GM12878 (cell line): ENCODE data around the gene GTF2F2. TPM values are rescaled to one million over a fixed set of nuclear protein-coding genes. Genes with fewer than 3 reads are reported as not detected.

Source experiments
- EED ChIP-seq: sonication (generic); IDR thresholded peaks from 2 replicates; pipeline ENCODE4 v1.6.1; 2016; ENCODE audit warnings: antibody characterized with exemption, low read depth
- EP300 ChIP-seq, 2 experiments: fragments of 150-350 bp in 1 of 2; IDR thresholded peaks; 2 replicates each; pipeline ENCODE4 v1.6.1; 2011 to 2012; ENCODE audit warnings: low read depth in 2 of 2, low read length in 2 of 2, borderline replicate concordance in 1 of 2, improper control_type of control experiment in 1 of 2, inconsistent platforms in 1 of 2; ENCODE audit not compliant: control insufficient read depth in 1 of 2
- KAT2A ChIP-seq: conservative IDR thresholded peaks from 2 replicates; pipeline ENCODE4 v1.6.1; 2011; ENCODE audit warnings: low read depth, low read length; ENCODE audit not compliant: control insufficient read depth
- KLF5 ChIP-seq: fragments of 450-650 bp; IDR thresholded peaks from 2 replicates; pipeline ENCODE4 v1.6.1; 2014; ENCODE audit warnings: mild to moderate bottlenecking; ENCODE audit not compliant: partially characterized antibody
- MEF2B ChIP-seq: fragments of 450-650 bp; IDR thresholded peaks from 2 replicates; pipeline ENCODE4 v1.6.1; 2018; ENCODE audit warnings: mild to moderate bottlenecking, moderate library complexity; ENCODE audit not compliant: partially characterized antibody, poor library complexity, severe bottlenecking
- NR2C1 ChIP-seq: fragments of 450-650 bp; IDR thresholded peaks from 2 replicates; pipeline ENCODE4 v1.6.1; 2017; ENCODE audit warnings: antibody characterized with exemption, mild to moderate bottlenecking, moderate library complexity
- POLR2AphosphoS5 ChIP-seq: IDR thresholded peaks from 2 replicates; pipeline ENCODE4 v1.6.1; 2011; ENCODE audit warnings: mild to moderate bottlenecking, low read length, inconsistent platforms
- SIN3A ChIP-seq: IDR thresholded peaks from 2 replicates; pipeline ENCODE4 v1.6.1; 2012; ENCODE audit warnings: low read depth, low read length, improper control_type of control experiment
- SP1 ChIP-seq: IDR thresholded peaks from one replicate; pipeline ENCODE4 v1.6.1; 2011; ENCODE audit warnings: low read depth, low read length
- SPI1 ChIP-seq: IDR thresholded peaks from 2 replicates; pipeline ENCODE4 v1.6.1; 2011; ENCODE audit warnings: low read depth, mild to moderate bottlenecking, low read length, moderate library complexity, borderline replicate concordance; ENCODE audit not compliant: insufficient read depth
- SREBF1 ChIP-seq: IDR thresholded peaks from 2 replicates; pipeline ENCODE4 v1.6.1; 2012; ENCODE audit warnings: mild to moderate bottlenecking, low read length
- TARDBP ChIP-seq: IDR thresholded peaks from 2 replicates; pipeline ENCODE4 v1.6.1; 2016; ENCODE audit warnings: borderline replicate concordance
- ZBED1 ChIP-seq: IDR thresholded peaks from 2 replicates; pipeline ENCODE4 v1.6.1; 2016; ENCODE audit warnings: borderline replicate concordance
- ZNF274 ChIP-seq: IDR thresholded peaks from one replicate; pipeline ENCODE4 v1.8.0; 2011; ENCODE audit not compliant: insufficient read length, insufficient read depth
- polyA plus RNA-seq, 11 experiments: library from polyadenylated mRNA; depleted of rRNA in 4 of 11; unstranded in 6 of 11; stranded (reverse) in 5 of 11; fragments of >200 nt; fragmentation: Nextera tagmentation in 4 of 11; fragmentation: Illumina TruSeq in 1 of 11; extraction: Ambion mirVana in 4 of 11; extraction: Trizol in 1 of 11; gene quantifications; 1 replicate in 1 of 11; 2 replicates in 10 of 11; pipeline versions ENCODE4 v1.2.1 to v1.2.3, GENCODE V29; 2011 to 2016; ENCODE audit warnings: inconsistent platforms in 2 of 11, missing spikeins in 2 of 11, low read depth in 1 of 11
- total RNA-seq, 4 experiments: library from RNA; depleted of rRNA in 3 of 4; stranded (reverse); fragments of >200 nt in 3 of 4; fragmentation: Illumina TruSeq in 1 of 4; extraction: Trizol in 1 of 4; gene quantifications; 2 replicates each; pipeline versions ENCODE4 v1.2.1 to v1.2.3, GENCODE V29; 2013 to 2021
- TF ChIP-seq, protein P1 (sequence below): IDR thresholded peaks from 2 replicates; pipeline ENCODE4 v1.6.1; 2012; ENCODE audit warnings: low read depth, low read length, improper control_type of control experiment
- TF ChIP-seq, protein P2 (sequence below), 3 experiments: IDR thresholded peaks in 2 of 3; conservative IDR thresholded peaks in 1 of 3; 2 replicates each; pipeline ENCODE4 v1.5.1; 2011; ENCODE audit warnings: low read depth in 3 of 3, low read length in 3 of 3, mild to moderate bottlenecking in 3 of 3, control low read depth in 2 of 3, moderate library complexity in 2 of 3, inconsistent platforms in 1 of 3, mixed read lengths in 1 of 3; ENCODE audit not compliant: control insufficient read depth in 2 of 3, insufficient read depth in 1 of 3; ENCODE audit errors: extremely low read depth in 1 of 3
- TF ChIP-seq, protein P3 (sequence below): fragments of 450-650 bp; IDR thresholded peaks from 2 replicates; pipeline ENCODE4 v1.6.1; 2018; ENCODE audit warnings: borderline replicate concordance, mild to moderate bottlenecking; ENCODE audit not compliant: partially characterized antibody
- TF ChIP-seq, protein P4 (sequence below): fragments of 450-650 bp; formaldehyde crosslinking; IDR thresholded peaks from 2 replicates; pipeline ENCODE4 v1.5.0; 2022; ENCODE audit warnings: mild to moderate bottlenecking, missing genetic modification characterization
- TF ChIP-seq, protein P5 (sequence below): fragments of 450-650 bp; IDR thresholded peaks from 2 replicates; pipeline ENCODE4 v1.6.1; 2017; ENCODE audit warnings: low read depth, mild to moderate bottlenecking, moderate library complexity

The GTF2F2 gene
- total and polyA plus RNA-seq, 10 of the 15 experiments (the other 5 are each of a cell fraction or from before 2014, with no cell fraction given) = 14.5 to 30.8 (median 22.6) TPM

DNA sequence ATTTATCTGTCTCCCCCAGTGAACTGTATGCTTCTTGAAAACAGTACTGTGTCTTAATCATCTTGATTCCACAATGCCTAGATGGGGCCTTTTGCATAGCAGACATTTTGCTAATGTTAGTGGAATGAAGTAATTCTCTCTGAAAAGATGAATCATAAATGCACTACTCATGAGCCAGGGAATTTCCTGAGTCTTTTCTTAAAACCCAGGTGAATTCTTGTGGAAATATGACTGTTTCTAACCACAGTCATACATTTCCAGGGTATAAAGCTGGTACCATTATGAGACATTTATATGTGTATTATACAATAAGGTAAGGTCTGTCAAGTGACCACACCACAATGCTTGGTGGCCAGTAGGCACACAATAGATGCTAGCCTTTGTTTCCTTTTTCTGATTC lies 86.0 kb downstream of the GTF2F2 start (continued):
- no peak for TF ChIP-seq MEF2B
- TF ChIP-seq EED = peak; percentile 70
- no peak for TF ChIP-seq NR2C1
- TF ChIP-seq, protein P1, sequence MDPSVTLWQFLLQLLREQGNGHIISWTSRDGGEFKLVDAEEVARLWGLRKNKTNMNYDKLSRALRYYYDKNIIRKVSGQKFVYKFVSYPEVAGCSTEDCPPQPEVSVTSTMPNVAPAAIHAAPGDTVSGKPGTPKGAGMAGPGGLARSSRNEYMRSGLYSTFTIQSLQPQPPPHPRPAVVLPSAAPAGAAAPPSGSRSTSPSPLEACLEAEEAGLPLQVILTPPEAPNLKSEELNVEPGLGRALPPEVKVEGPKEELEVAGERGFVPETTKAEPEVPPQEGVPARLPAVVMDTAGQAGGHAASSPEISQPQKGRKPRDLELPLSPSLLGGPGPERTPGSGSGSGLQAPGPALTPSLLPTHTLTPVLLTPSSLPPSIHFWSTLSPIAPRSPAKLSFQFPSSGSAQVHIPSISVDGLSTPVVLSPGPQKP = no peak
- TF ChIP-seq KAT2A = no peak
- no peak for TF ChIP-seq SREBF1
- TF ChIP-seq SP1 = no peak
- no peak for TF ChIP-seq KLF5
- TF ChIP-seq SPI1 = no peak
- no peak for TF ChIP-seq TARDBP
- TF ChIP-seq EP300 (IDR thresholded peaks at IDR 0.05; ENCODE audit: borderline replicate concordance in 1 of 2, control insufficient read depth in 1 of 2, low read depth in 2 of 2, low read length in 2 of 2) = peak in 1 of 2 experiments; percentile 54; a peak in 1 of 4 replicates
- 0 out of 2 replicates have a peak, but pooled peaks have one; percentile 63 for TF ChIP-seq ZBED1
- TF ChIP-seq, protein P2, sequence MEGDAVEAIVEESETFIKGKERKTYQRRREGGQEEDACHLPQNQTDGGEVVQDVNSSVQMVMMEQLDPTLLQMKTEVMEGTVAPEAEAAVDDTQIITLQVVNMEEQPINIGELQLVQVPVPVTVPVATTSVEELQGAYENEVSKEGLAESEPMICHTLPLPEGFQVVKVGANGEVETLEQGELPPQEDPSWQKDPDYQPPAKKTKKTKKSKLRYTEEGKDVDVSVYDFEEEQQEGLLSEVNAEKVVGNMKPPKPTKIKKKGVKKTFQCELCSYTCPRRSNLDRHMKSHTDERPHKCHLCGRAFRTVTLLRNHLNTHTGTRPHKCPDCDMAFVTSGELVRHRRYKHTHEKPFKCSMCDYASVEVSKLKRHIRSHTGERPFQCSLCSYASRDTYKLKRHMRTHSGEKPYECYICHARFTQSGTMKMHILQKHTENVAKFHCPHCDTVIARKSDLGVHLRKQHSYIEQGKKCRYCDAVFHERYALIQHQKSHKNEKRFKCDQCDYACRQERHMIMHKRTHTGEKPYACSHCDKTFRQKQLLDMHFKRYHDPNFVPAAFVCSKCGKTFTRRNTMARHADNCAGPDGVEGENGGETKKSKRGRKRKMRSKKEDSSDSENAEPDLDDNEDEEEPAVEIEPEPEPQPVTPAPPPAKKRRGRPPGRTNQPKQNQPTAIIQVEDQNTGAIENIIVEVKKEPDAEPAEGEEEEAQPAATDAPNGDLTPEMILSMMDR (IDR thresholded peaks at IDR 0.05 in 2 of 3, conservative IDR thresholded peaks at IDR 0.05 in 1 of 3; ENCODE audit: control insufficient read depth in 2 of 3, extremely low read depth in 1 of 3, insufficient read depth in 1 of 3, low read depth in 3 of 3, low read length in 3 of 3) = no peak
- TF ChIP-seq, protein P3, sequence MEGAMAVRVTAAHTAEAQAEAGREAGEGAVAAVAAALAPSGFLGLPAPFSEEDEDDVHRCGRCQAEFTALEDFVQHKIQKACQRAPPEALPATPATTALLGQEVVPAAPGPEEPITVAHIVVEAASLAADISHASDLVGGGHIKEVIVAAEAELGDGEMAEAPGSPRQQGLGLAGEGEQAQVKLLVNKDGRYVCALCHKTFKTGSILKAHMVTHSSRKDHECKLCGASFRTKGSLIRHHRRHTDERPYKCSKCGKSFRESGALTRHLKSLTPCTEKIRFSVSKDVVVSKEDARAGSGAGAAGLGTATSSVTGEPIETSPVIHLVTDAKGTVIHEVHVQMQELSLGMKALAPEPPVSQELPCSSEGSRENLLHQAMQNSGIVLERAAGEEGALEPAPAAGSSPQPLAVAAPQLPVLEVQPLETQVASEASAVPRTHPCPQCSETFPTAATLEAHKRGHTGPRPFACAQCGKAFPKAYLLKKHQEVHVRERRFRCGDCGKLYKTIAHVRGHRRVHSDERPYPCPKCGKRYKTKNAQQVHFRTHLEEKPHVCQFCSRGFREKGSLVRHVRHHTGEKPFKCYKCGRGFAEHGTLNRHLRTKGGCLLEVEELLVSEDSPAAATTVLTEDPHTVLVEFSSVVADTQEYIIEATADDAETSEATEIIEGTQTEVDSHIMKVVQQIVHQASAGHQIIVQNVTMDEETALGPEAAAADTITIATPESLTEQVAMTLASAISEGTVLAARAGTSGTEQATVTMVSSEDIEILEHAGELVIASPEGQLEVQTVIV = no peak
- no peak for TF ChIP-seq POLR2AphosphoS5
- TF ChIP-seq, protein P4, sequence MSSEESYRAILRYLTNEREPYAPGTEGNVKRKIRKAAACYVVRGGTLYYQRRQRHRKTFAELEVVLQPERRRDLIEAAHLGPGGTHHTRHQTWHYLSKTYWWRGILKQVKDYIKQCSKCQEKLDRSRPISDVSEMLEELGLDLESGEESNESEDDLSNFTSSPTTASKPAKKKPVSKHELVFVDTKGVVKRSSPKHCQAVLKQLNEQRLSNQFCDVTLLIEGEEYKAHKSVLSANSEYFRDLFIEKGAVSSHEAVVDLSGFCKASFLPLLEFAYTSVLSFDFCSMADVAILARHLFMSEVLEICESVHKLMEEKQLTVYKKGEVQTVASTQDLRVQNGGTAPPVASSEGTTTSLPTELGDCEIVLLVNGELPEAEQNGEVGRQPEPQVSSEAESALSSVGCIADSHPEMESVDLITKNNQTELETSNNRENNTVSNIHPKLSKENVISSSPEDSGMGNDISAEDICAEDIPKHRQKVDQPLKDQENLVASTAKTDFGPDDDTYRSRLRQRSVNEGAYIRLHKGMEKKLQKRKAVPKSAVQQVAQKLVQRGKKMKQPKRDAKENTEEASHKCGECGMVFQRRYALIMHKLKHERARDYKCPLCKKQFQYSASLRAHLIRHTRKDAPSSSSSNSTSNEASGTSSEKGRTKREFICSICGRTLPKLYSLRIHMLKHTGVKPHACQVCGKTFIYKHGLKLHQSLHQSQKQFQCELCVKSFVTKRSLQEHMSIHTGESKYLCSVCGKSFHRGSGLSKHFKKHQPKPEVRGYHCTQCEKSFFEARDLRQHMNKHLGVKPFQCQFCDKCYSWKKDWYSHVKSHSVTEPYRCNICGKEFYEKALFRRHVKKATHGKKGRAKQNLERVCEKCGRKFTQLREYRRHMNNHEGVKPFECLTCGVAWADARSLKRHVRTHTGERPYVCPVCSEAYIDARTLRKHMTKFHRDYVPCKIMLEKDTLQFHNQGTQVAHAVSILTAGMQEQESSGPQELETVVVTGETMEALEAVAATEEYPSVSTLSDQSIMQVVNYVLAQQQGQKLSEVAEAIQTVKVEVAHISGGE (CRISPR knock-in tag) = no peak
- no peak for TF ChIP-seq ZNF274
- no peak for TF ChIP-seq SIN3A
- TF ChIP-seq, protein P5, sequence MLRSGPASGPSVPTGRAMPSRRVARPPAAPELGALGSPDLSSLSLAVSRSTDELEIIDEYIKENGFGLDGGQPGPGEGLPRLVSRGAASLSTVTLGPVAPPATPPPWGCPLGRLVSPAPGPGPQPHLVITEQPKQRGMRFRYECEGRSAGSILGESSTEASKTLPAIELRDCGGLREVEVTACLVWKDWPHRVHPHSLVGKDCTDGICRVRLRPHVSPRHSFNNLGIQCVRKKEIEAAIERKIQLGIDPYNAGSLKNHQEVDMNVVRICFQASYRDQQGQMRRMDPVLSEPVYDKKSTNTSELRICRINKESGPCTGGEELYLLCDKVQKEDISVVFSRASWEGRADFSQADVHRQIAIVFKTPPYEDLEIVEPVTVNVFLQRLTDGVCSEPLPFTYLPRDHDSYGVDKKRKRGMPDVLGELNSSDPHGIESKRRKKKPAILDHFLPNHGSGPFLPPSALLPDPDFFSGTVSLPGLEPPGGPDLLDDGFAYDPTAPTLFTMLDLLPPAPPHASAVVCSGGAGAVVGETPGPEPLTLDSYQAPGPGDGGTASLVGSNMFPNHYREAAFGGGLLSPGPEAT = peak; percentile 82; the same call in 1 of the 2 replicates
